ENCODE data around the gene P2RX4. TPM values are rescaled to one million over a fixed set of nuclear protein-coding genes. Genes with fewer than 3 reads are reported as not detected.
"Not testable (repeated sequence)": the region's sequence is repeated elsewhere in the genome, so short reads cannot be mapped to it uniquely, and the experiment has no call there.

The P2RX4 gene
- total RNA-seq, 1 experiment from 2014 or later: 6.1 TPM

DNA sequence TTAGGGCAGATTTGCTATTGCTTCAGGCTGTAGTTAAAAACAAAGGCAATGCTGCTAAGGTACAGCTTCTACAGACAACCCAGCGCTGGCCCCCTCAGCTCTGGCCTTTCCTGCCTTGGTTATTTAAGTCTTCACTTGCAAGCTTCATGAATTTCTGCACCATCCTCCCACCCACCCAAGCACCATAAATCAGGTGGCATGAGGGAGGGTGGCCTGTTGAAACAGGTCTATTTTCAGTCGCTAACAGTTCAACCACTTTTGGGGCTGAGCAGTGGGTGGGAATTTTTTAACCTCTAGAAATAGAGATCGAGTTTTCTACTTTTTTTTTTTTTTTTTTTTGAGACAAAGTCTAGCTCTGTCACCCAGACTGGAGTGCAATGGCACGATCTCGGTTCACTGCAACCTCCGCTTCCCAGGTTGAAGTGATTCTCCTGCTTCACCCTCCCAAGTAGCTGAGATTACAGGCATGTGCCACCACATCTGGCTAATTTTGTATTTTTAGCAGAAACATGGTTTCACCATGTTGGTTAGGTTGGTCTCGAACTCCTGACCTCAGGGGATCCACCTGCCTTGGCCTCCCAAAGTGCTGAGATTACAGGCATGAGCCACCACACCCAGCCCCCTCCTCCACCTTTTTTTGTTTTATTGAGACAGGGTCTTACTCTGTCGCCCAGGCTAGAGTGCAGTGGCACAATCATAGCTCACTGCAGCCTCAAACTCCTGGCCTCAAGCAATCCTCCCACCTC lies 47.9 kb downstream of the P2RX4 start:
- H3K36me3 ChIP-seq; H3K9me3 ChIP-seq (replicated peaks); H3K27ac ChIP-seq; H3K4me1 ChIP-seq; H3K27me3 ChIP-seq; H3K4me3 ChIP-seq; DNase-seq: not testable (repeated sequence)

DNA sequence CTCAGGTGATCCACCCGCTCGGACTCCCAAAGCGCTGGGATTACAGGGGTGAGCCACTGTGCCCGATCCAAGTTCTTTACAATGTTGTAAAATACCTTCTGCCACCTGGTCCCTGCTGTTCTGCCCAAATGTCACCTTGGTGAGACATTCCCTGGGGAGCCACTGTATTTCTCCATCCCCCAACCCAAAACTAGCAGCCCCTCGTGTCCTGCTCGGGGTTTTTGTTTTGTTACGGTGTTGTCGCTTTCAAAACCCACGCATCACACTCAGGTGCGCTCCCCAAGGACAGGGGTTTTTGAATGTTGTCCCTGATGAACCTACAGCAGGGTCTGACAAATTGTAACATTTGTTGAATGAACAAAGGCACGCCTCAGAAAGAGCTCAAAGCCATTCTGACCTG lies 49.1 kb downstream of the P2RX4 start:
- H3K27ac ChIP-seq: no peak overlapping the region
- peaks cover 4% of the 10 kb centered on the region; the same call in 1 of the 2 replicates for H3K36me3 ChIP-seq
- no peak for DNase-seq
- no peaks in the 10 kb centered on the region for H3K4me1 ChIP-seq
- no peaks in the 10 kb centered on the region for H3K27me3 ChIP-seq
- H3K9me3 ChIP-seq (replicated peaks): no peaks in the 10 kb centered on the region
- H3K4me3 ChIP-seq: no peak overlapping the region

DNA sequence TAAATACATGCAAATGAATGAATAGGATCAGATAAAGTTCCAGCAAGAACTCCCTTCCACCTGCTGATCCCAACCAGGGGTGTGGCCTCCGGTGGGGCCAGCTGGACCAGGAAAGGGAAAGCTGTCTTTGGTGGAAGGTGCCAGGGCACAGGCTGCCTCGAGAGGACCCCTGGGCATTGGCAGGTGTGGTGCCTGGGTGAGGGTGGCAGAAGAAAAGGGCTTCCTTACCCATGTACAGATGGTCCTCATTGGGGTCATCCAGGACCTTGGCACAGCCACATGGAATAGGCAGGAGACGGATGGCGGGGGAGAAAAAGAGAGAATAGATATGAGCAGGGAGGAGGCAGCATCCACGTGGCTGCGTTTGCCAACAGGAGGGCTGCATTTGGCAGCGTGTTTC lies 50.2 kb downstream of the P2RX4 start:
- DNase-seq: no peak
- Histone ChIP-seq H3K27ac (no peak overlapping the region), H3K36me3 (no peaks in the 10 kb centered on the region; the same call in 1 of the 2 replicates)

DNA sequence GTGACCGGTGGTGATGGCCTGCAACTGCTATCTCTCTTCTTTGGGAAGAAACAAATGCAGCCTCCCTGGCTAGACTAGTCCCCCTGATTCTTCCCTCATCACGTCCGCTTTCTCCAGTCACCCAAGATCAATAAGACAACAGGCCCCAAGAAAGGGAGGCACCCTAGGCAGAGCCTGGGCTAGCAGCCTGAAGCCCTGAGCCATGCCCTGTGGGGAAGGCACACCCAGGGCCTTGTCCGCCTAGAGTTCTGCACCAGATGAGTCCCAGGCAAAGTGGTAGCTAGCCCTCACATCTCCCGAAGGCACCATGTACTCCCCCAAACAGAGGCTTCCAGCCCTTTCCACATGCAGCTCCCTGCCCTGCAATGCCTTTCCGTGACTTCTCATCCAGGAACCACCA lies 51.5 kb downstream of the P2RX4 start:
- no peak overlapping the region for H3K27ac ChIP-seq
- no peaks in the 10 kb centered on the region for H3K4me1 ChIP-seq
- H3K9me3 ChIP-seq (replicated peaks): no peaks in the 10 kb centered on the region
- H3K4me3 ChIP-seq: no peak overlapping the region
- H3K27me3 ChIP-seq: no peaks in the 10 kb centered on the region
- H3K36me3 ChIP-seq: no peaks in the 10 kb centered on the region; the same call in 1 of the 2 replicates
- no peak for DNase-seq

More for the DNA sequence above, 50.2 kb downstream of the P2RX4 start:
- Histone ChIP-seq H3K27me3 (no peaks in the 10 kb centered on the region), H3K4me1 (no peaks in the 10 kb centered on the region), H3K4me3 (no peak overlapping the region), H3K9me3 (replicated peaks) (no peaks in the 10 kb centered on the region)

DNA sequence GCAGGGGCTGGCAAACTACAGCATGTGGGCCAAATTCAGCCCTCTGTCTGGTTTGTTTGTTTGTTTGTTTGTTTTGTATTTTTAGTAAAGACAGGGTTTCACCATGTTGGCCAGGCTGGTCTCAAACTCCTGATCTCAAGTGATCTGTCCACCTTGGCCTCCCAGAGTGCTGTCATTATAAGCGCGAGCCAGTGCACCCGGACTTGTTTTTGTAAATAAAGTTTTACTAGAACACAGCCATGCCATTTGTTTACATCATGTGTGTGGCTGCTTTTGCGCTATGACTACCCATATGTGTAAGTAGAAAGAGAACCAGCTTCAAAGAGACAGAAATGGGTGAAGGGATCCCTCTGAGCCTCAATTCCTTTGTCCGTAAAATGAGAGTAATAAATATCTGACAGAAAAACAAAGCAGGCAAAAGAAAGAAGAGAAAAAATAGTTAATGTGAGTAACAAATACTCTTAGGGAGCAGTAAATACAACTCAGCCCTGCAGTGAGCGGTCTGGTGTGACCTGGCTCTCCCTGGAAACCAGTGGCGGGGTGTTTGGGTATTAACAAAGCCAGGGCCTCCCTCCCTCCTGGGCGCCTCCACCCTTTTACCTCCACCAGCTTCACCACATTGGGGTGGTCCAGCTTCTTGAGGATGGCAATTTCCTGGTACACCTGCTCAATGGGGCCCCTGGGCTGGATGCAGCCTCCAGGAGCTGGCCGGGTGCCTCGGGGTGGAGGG lies 53.4 kb downstream of the P2RX4 start:
- Histone ChIP-seq H3K4me3 (no peak overlapping the region), H3K9me3 (replicated peaks) (no peaks in the 10 kb centered on the region), H3K36me3 (no peaks in the 10 kb centered on the region), H3K27ac (no peak overlapping the region), H3K4me1 (no peaks in the 10 kb centered on the region), H3K27me3 (no peaks in the 10 kb centered on the region)
- DNase-seq: no peak

DNA sequence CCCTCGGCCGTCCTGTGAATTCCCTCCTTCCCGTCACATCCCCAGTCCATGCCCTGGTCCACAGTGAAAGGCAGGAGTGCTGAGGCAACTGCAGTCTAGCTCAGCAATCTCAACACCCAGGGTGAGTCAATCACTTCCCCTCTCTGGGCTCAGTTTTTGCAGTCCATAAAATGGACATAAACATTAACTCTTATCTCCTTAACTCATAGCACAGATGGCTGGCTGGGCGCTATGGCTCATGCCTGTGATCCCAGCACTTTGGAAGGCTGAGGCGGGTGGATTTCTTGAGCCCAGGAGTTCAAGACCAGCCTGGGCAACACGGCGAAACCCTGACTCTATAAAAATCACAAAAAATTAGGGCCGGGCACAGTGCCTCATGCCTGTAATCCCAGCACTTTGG lies 54.2 kb downstream of the P2RX4 start:
- H3K4me1 ChIP-seq: no peaks in the 10 kb centered on the region
- H3K36me3 ChIP-seq: no peaks in the 10 kb centered on the region
- no peak overlapping the region for H3K4me3 ChIP-seq
- H3K27ac ChIP-seq: no peak overlapping the region
- H3K27me3 ChIP-seq: no peaks in the 10 kb centered on the region
- no peaks in the 10 kb centered on the region for H3K9me3 ChIP-seq (replicated peaks)
- DNase-seq: no peak

DNA sequence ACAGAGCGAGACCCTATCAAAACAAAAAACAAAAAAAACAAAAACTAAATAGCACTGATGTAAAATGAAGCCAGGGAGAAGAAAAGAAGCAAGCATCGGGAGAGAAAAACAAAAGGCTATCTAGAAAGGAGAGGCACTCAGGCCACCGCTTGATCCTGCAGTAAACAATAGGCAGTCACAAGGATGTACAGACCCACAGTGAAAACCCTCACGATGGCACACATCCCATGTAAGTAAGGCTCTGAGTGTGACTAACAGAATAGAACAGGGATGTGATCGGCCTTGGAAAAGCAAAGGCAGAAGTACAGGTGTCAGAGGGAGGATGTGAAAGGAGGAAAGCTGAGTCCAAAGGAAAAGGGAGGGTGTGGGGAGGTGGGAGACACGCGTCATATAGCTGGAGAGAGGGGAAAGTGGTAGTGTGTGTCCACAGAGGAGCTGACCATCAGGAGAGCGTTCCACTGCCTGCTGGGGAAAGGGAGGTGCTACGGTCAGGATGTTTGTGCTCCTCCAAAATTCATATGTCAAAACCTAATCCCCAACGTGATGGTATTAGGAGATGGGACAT lies 55.1 kb downstream of the P2RX4 start:
- H3K4me1 ChIP-seq: no peaks in the 10 kb centered on the region
- H3K4me3 ChIP-seq: no peak overlapping the region
- no peaks in the 10 kb centered on the region for H3K27me3 ChIP-seq
- no peak for DNase-seq
- no peak overlapping the region for H3K27ac ChIP-seq
- no peaks in the 10 kb centered on the region for H3K36me3 ChIP-seq
- no peaks in the 10 kb centered on the region for H3K9me3 ChIP-seq (replicated peaks)

DNA sequence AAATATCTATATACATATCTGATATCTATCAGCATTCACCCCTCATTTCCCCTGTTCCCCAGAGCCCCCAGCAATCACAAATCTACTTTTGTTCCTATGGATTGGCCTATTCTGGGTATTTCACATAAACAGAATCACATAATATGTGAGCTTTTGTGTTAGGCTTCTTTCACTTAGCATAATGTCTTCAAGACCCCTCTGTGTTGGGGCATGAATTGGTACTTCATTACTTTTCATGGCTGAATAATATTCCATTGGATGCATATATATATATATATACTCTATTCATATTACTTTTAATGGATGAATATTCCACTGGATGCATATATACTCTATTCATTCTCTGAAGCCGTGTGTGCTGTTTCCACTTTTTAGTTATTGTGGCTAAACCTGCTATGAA lies 57.9 kb downstream of the P2RX4 start:
- no peak for DNase-seq
- Histone ChIP-seq H3K36me3 (no peaks in the 10 kb centered on the region), H3K4me3 (no peak overlapping the region), H3K27me3 (no peaks in the 10 kb centered on the region), H3K9me3 (replicated peaks) (no peaks in the 10 kb centered on the region), H3K27ac (no peak overlapping the region), H3K4me1 (no peaks in the 10 kb centered on the region)

DNA sequence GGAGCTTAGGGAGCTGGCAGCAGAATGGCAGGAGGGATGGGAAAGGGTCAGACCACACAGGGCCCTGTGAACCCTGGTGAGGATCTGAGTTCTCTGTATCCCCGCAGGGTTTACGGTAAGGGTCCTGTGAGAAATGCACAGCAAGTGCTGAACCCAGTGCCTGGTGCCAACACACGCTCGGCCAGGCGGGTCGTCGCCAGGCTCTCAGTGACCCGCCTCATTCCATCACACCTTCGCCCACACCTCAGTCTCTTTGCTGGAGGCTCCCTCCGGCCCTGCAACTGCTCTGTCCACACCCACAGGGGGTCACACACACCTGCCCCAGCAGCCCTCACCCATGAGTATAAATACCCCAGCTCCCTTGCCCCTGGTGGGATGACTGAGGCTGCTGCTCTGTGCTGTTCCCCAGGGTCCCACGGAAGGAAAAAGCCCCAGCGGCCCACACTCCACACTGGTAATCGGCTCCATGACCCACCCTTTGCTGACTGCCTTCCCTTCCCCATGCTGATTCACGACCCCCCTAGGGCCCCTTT lies 63.5 kb downstream of the P2RX4 start:
- Histone ChIP-seq H3K4me3 (no peak overlapping the region), H3K27ac (no peak overlapping the region), H3K9me3 (replicated peaks) (no peaks in the 10 kb centered on the region), H3K27me3 (no peaks in the 10 kb centered on the region), H3K4me1 (no peaks in the 10 kb centered on the region), H3K36me3 (no peaks in the 10 kb centered on the region)
- DNase-seq: no peak

DNA sequence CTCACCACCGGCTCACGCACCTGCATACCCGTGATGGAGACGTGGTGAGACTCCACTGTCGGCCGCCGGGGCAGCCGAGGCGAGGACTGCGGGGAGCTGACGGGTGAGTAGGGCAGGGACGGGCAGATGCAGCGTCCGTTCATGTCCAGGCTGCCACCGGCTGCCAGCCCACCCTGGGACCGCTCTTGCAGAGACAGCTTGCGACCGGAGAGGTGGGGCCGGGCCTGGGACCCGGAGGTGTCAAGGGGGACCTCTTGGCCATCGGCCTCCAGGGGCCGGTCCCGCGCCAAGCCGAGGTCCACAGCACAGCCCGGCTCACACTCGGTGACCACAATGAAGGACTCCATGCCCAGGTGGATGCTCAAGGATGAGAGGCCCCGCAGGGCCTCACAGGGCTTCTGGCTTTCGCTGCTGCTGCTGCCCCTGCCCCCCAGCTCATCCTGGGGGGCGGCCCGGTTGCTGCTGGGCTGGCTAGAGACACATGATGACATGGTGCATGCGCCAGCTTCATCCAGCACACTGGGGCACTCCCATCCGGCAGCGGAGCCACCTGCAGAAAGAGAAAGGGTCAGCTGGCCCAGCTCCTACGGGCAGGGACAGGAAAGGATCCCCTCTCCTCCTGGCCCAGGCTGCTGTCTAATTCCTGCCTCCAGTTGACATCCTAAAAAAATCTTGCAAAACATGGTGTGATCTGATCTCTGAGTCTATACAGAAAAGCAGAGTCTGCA lies 64.3 kb downstream of the P2RX4 start:
- Histone ChIP-seq H3K9me3 (replicated peaks) (no peaks in the 10 kb centered on the region), H3K27ac (no peak overlapping the region), H3K27me3 (no peaks in the 10 kb centered on the region), H3K4me1 (no peaks in the 10 kb centered on the region), H3K4me3 (no peak overlapping the region), H3K36me3 (no peaks in the 10 kb centered on the region)
- DNase-seq: no peak

DNA sequence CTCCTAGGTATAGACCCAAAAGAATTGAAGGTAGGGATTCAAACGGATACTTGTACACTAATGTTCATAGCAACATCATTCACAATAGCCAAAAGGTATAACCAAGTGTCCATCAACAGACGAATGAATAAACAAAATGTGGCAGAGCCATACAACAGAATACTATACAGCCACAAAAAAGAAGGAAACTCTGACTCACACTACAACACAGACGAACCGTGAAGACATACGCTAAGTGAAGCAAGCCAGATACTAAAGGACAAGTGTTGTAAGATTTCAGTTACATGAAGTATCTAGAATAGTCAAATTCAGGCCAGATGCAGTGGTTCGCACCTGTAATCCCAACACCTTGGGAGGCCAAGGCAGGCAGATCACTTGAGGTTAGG lies 67.4 kb downstream of the P2RX4 start:
- Histone ChIP-seq H3K27me3 (no peaks in the 10 kb centered on the region), H3K4me1 (no peaks in the 10 kb centered on the region), H3K9me3 (replicated peaks) (no peaks in the 10 kb centered on the region), H3K27ac (no peak overlapping the region), H3K4me3 (no peak overlapping the region), H3K36me3 (no peaks in the 10 kb centered on the region)
- no peak for DNase-seq

DNA sequence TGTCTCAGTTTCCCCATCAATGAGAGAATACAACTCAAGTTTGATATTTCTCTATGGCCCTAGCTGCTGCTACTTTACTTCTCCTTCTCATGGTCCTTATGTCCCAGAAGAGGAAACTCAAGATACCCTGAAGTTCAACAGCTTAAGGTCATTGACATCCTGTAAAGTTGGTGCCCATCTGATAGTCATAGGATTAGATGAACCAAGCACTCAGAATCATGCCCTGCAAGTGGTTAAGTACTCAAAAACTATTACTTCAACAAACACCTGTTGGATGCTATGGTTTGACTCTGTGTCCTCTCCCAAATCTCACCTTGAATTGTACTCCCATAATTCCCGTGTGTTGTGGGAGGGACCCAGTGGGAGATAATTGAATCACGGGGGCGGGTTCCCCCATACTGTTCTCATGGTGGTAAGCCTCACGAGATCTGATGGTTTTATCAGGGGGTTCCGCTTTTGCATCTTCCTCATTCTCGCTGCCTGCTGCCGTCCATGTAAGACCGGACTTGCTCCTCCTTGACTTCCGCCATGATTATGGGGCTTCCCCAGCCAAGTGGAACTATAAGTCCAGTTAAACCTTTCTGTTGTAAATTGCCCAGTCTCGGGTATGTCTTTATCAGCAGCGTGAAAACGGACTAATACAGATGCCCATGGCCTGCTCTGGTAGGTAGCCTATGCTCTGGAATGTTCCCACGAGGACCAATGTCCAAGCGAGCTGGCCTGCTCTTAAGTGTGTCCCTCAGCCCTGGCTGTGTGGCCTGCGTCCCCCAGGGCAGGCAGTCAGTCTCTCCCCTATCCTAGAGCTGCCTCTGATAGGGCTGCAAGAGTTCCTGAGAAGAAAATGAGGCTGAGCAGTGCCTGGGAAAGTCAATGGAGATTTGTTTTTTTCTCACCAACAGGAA lies 68.5 kb downstream of the P2RX4 start:
- Histone ChIP-seq H3K4me1 (no peaks in the 10 kb centered on the region), H3K27ac (no peak overlapping the region), H3K9me3 (replicated peaks) (no peaks in the 10 kb centered on the region), H3K27me3 (no peaks in the 10 kb centered on the region), H3K36me3 (no peaks in the 10 kb centered on the region), H3K4me3 (no peak overlapping the region)
- no peak for DNase-seq

DNA sequence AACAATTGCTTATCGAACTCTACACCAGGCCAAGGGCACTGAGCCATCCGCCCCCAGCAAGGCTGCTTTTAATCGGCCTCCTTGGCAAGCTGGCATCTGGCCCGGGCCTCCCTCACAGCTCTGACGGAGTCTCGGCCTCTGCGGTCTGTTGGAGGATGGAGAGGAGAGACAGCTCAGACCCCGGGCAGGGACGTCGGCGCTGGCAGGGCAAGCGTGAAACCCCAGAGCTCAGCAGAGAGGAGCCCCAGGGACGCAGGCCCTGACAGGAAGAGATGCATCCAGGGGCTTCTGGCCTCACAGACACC lies 69.1 kb downstream of the P2RX4 start:
- no peaks in the 10 kb centered on the region for H3K4me1 ChIP-seq
- H3K27me3 ChIP-seq: no peaks in the 10 kb centered on the region
- no peak for DNase-seq
- no peaks in the 10 kb centered on the region for H3K36me3 ChIP-seq
- no peak overlapping the region for H3K27ac ChIP-seq
- H3K4me3 ChIP-seq: no peak overlapping the region
- H3K9me3 ChIP-seq (replicated peaks): no peaks in the 10 kb centered on the region

DNA sequence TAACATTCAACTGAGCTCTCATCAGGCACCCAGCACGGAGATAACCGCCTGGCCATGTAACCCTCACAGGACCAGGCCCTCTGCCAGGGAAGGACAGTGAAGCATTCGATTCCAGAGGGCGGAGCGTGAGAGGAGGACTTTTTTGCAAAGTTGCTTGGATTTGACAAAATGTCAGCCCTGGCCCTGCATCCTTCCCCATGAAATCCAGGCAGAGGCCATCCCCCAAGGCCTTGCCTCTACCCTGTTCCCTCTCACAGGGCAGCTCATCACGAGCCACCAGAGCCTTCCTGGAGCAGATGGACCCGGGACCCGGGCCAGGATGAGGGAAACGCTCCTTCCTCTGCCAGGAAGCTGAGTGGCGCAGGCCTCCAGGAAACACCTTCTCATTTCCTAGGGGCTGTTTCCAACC lies 69.6 kb downstream of the P2RX4 start:
- Histone ChIP-seq H3K4me1 (no peaks in the 10 kb centered on the region), H3K27ac (no peak overlapping the region), H3K36me3 (no peaks in the 10 kb centered on the region), H3K4me3 (no peak overlapping the region), H3K9me3 (replicated peaks) (no peaks in the 10 kb centered on the region), H3K27me3 (no peaks in the 10 kb centered on the region)
- no peak for DNase-seq

Data from SJCRH30 (cell line).